KMS-11 (cell line): Measurements from ENCODE around the gene POU2AF1.

Experiments used
- H2AFZ ChIP-seq: fragments of 200-600 bp; sonication (generic); 2 replicates; pipeline ENCODE4 v1.6.1; 2016; ENCODE audit warnings: antibody characterized with exemption, mixed run types, low read depth
- H3K27ac ChIP-seq: fragments of 200-600 bp; sonication (generic); 2 replicates; pipeline ENCODE4 v1.6.1; 2016; ENCODE audit warnings: mild to moderate bottlenecking, mixed run types
- H3K27me3 ChIP-seq: fragments of 200-600 bp; sonication (generic); 2 replicates; pipeline ENCODE4 v1.6.1; 2017; ENCODE audit warnings: mild to moderate bottlenecking, low read depth, mixed run types, moderate library complexity; ENCODE audit not compliant: insufficient read depth
- H3K36me3 ChIP-seq: fragments of 200-600 bp; sonication (generic); 2 replicates; pipeline ENCODE4 v1.6.1; 2017; ENCODE audit warnings: mild to moderate bottlenecking, mixed run types; ENCODE audit not compliant: insufficient read depth
- H3K4me1 ChIP-seq: fragments of 200-600 bp; sonication (generic); 2 replicates; pipeline ENCODE4 v1.6.1; 2016; ENCODE audit warnings: mild to moderate bottlenecking, low read depth, mixed run types; ENCODE audit not compliant: poor library complexity, severe bottlenecking
- H3K4me2 ChIP-seq: fragments of 200-600 bp; sonication (generic); 2 replicates; pipeline ENCODE4 v1.7.0; 2016; ENCODE audit warnings: mild to moderate bottlenecking, mixed run types
- H3K4me3 ChIP-seq: fragments of 200-600 bp; sonication (generic); IDR thresholded peaks from 2 replicates; pipeline ENCODE4 v1.6.1; 2017; ENCODE audit warnings: low read depth, low read length, mixed read lengths; ENCODE audit not compliant: insufficient read depth
- H3K79me2 ChIP-seq: fragments of 200-600 bp; sonication (generic); 2 replicates; pipeline ENCODE4 v1.6.1; 2016; ENCODE audit warnings: low read depth, mixed run types; ENCODE audit not compliant: insufficient read depth
- H3K9ac ChIP-seq: fragments of 200-600 bp; sonication (generic); 2 replicates; pipeline ENCODE4 v1.6.1; 2016; ENCODE audit warnings: mild to moderate bottlenecking, mixed run types
- H4K20me1 ChIP-seq: fragments of 200-600 bp; sonication (generic); 2 replicates; pipeline ENCODE4 v1.6.1; 2016; ENCODE audit warnings: mild to moderate bottlenecking, mixed run types; ENCODE audit not compliant: insufficient read depth
- TF ChIP-seq, protein P1 (sequence below): fragments of 200-600 bp; sonication (generic); conservative IDR thresholded peaks from 2 replicates; pipeline ENCODE4 v1.6.1; 2017; ENCODE audit warnings: low read depth, mild to moderate bottlenecking, antibody characterized with exemption, low read length, moderate library complexity, mixed read lengths

Gene POU2AF1

GRCh38 chr11:111329306-111330204, 49.5 kb downstream of the POU2AF1 start:
- Histone ChIP-seq H3K4me2 (no peak overlapping the region), H3K4me3 (no peak overlapping the region)

GRCh38 chr11:111327908-111328624, 51.0 kb downstream of the POU2AF1 start:
- Histone ChIP-seq H3K27ac (no peak overlapping the region), H3K4me2 (no peak overlapping the region)
- TF ChIP-seq, protein P1, sequence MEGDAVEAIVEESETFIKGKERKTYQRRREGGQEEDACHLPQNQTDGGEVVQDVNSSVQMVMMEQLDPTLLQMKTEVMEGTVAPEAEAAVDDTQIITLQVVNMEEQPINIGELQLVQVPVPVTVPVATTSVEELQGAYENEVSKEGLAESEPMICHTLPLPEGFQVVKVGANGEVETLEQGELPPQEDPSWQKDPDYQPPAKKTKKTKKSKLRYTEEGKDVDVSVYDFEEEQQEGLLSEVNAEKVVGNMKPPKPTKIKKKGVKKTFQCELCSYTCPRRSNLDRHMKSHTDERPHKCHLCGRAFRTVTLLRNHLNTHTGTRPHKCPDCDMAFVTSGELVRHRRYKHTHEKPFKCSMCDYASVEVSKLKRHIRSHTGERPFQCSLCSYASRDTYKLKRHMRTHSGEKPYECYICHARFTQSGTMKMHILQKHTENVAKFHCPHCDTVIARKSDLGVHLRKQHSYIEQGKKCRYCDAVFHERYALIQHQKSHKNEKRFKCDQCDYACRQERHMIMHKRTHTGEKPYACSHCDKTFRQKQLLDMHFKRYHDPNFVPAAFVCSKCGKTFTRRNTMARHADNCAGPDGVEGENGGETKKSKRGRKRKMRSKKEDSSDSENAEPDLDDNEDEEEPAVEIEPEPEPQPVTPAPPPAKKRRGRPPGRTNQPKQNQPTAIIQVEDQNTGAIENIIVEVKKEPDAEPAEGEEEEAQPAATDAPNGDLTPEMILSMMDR, result no peak

More at GRCh38 chr11:111329306-111330204, 49.5 kb downstream of the POU2AF1 start:
- H3K79me2 ChIP-seq, result no peaks in the 10 kb centered on the region
- H3K4me1 ChIP-seq, result no peaks in the 10 kb centered on the region
- H3K9ac ChIP-seq, result no peak overlapping the region
- TF ChIP-seq, protein P1, result no peak
- no peak overlapping the region for H3K27ac ChIP-seq
- H2AFZ ChIP-seq, result no peak overlapping the region
- no peaks in the 10 kb centered on the region for H3K36me3 ChIP-seq
- no peaks in the 10 kb centered on the region for H3K27me3 ChIP-seq
- no peaks in the 10 kb centered on the region for H4K20me1 ChIP-seq

GRCh38 chr11:111326824-111327223, 52.3 kb downstream of the POU2AF1 start:
- H4K20me1 ChIP-seq, result no peaks in the 10 kb centered on the region
- H3K9ac ChIP-seq, result no peak overlapping the region
- H3K27me3 ChIP-seq, result no peaks in the 10 kb centered on the region
- no peaks in the 10 kb centered on the region for H3K36me3 ChIP-seq
- no peak overlapping the region for H3K27ac ChIP-seq
- H3K4me1 ChIP-seq, result no peaks in the 10 kb centered on the region
- H3K4me3 ChIP-seq, result no peak overlapping the region
- H3K79me2 ChIP-seq, result no peaks in the 10 kb centered on the region
- no peak overlapping the region for H2AFZ ChIP-seq
- H3K4me2 ChIP-seq, result no peak overlapping the region
- TF ChIP-seq, protein P1, result no peak

More at GRCh38 chr11:111327908-111328624, 51.0 kb downstream of the POU2AF1 start:
- H3K4me3 ChIP-seq, result no peak overlapping the region
- H3K79me2 ChIP-seq, result no peaks in the 10 kb centered on the region
- no peak overlapping the region for H3K9ac ChIP-seq
- no peaks in the 10 kb centered on the region for H3K4me1 ChIP-seq
- no peaks in the 10 kb centered on the region for H3K36me3 ChIP-seq
- no peaks in the 10 kb centered on the region for H3K27me3 ChIP-seq
- H2AFZ ChIP-seq, result no peak overlapping the region
- no peaks in the 10 kb centered on the region for H4K20me1 ChIP-seq

- Histone ChIP-seq H3K9ac (no peak overlapping the region), H3K4me1 (no peaks in the 10 kb centered on the region), H3K27me3 (no peaks in the 10 kb centered on the region), H3K79me2 (no peaks in the 10 kb centered on the region), H4K20me1 (no peaks in the 10 kb centered on the region), H3K4me2 (no peak overlapping the region), H3K27ac (no peak overlapping the region), H3K36me3 (no peaks in the 10 kb centered on the region), H2AFZ (no peak overlapping the region), H3K4me3 (no peak overlapping the region)
- TF ChIP-seq, protein P1, result no peak
Observed at GRCh38 chr11:111325259-111325658, 53.8 kb downstream of the POU2AF1 start.
